Fibroblast of mammary gland (primary cell): ENCODE data around the gene RPTOR.

Source experiments
- DNase-seq: peaks from one replicate; pipeline ENCODE4 v3.0.0-alpha.2; 2010; ENCODE audit warnings: low read depth
- H3K4me3 ChIP-seq: 2 replicates; pipeline ENCODE4 v1.5.1; 2011; ENCODE audit warnings: low read depth, mild to moderate bottlenecking, low read length, moderate library complexity; ENCODE audit not compliant: control insufficient read depth
- CTCF ChIP-seq: conservative IDR thresholded peaks from 2 replicates; pipeline ENCODE4 v1.5.1; 2011; ENCODE audit warnings: low read depth, low read length, inconsistent platforms; ENCODE audit not compliant: control insufficient read depth, insufficient read depth

RPTOR gene

GRCh38 chr17:80546267-80546666, 1.6 kb downstream of the RPTOR start:
- peak overlapping the region; percentile 15 for H3K4me3 ChIP-seq
- TF ChIP-seq CTCF = no peak
- no peak for DNase-seq

- DNase-seq = no peak
- TF ChIP-seq CTCF = no peak
- no peak overlapping the region for H3K4me3 ChIP-seq
Observed at GRCh38 chr17:80552523-80552922, 7.9 kb downstream of the RPTOR start.

GRCh38 chr17:80555266-80555665, 10.6 kb downstream of the RPTOR start:
- no peak overlapping the region for H3K4me3 ChIP-seq
- DNase-seq = no peak
- no peak for TF ChIP-seq CTCF

- no peak for TF ChIP-seq CTCF
- DNase-seq = no peak
Observed at GRCh38 chr17:80558046-80558445, 13.4 kb downstream of the RPTOR start.

GRCh38 chr17:80559825-80560251, 15.2 kb downstream of the RPTOR start:
- no peak for TF ChIP-seq CTCF
- no peak overlapping the region for H3K4me3 ChIP-seq
- peak; percentile 64 for DNase-seq

More at GRCh38 chr17:80558046-80558445, 13.4 kb downstream of the RPTOR start:
- no peak overlapping the region for H3K4me3 ChIP-seq

- TF ChIP-seq CTCF = no peak
- DNase-seq = no peak
Observed at GRCh38 chr17:80561541-80562114, 17.0 kb downstream of the RPTOR start.

GRCh38 chr17:80564545-80564944, 19.9 kb downstream of the RPTOR start:
- no peak for TF ChIP-seq CTCF
- H3K4me3 ChIP-seq = no peak overlapping the region
- no peak for DNase-seq

More at GRCh38 chr17:80561541-80562114, 17.0 kb downstream of the RPTOR start:
- H3K4me3 ChIP-seq = no peak overlapping the region
